SK-N-MC (cell line): ENCODE data around the gene RASA3.

Source experiments
- EZH2 ChIP-seq: fragments of 200-600 bp; sonication (generic); IDR thresholded peaks from one replicate; pipeline ENCODE4 v1.6.1; 2017; ENCODE audit warnings: antibody characterized with exemption
- POLR2AphosphoS5 ChIP-seq: IDR thresholded peaks from 2 replicates; pipeline ENCODE4 v1.6.1; 2012; ENCODE audit warnings: mild to moderate bottlenecking, low read depth, low read length, borderline replicate concordance

DNA sequence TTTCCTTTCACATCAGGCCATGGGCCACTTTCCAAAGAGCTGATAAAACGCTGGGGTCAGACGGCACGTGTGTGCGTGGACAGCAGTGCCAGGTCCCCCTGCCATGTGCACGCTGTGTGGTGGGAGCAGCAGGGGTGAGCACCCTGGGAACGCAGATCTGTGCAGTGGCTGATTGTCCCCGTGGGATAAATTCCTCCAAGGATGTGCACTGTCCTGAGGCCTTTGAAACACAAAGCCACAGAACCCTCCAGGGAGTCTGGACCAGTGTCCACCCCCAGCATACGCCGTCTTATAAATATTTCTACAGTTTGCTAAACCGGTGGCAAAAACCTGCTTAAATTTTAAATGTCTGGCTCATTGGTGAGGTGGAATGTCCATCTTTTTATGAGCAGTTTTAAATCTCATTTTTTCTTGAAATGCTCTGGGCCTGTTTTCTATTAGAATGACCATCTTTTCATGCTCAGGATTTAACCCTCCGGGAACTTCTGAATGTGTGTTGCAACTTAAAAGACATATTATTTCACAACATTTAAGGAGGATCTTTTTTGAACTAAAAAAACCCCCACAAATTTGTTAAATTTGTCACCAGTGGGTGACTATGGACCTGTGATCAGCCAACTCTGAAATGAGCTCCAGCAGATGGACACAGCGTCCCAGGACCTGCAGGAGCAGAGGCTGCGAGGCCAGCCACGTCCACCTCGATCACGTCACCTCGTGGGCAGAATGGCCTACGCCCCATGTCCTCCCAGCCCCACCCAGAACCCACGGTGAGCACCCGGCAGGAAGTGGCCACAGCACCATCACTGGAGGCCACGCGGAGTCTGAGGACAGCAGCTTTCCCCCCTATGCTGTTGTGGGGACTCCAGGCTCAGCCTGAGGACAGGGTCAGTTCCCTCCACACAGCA, 68.6 kb downstream of the RASA3 start:
- no peak for TF ChIP-seq EZH2
- TF ChIP-seq POLR2AphosphoS5: no peak
